AG09309 (cell line): Measurements from ENCODE around the gene KRT33B.

ENCODE experiments used
- DNase-seq: peaks from one replicate; pipeline ENCODE4 v3.0.0-alpha.2; 2010; ENCODE audit warnings: low read depth
- H3K4me3 ChIP-seq: 2 replicates; pipeline ENCODE4 v1.5.1; 2011; ENCODE audit warnings: mild to moderate bottlenecking, low read depth, low read length, moderate library complexity; ENCODE audit not compliant: control insufficient read depth
- CTCF ChIP-seq: IDR thresholded peaks from 2 replicates; pipeline ENCODE4 v1.5.1; 2011; ENCODE audit warnings: mild to moderate bottlenecking, low read depth, low read length, inconsistent platforms; ENCODE audit not compliant: insufficient read depth, control insufficient read depth; ENCODE audit errors: missing control alignments

KRT33B gene

GRCh38 chr17:41413982-41414381 lies 44.4 kb upstream of the KRT33B start:
- H3K4me3 ChIP-seq = no peak overlapping the region
- no peak for TF ChIP-seq CTCF
- no peak for DNase-seq

GRCh38 chr17:41413353-41413957 lies 43.8 kb upstream of the KRT33B start:
- no peak for TF ChIP-seq CTCF
- DNase-seq = no peak
- H3K4me3 ChIP-seq = no peak overlapping the region

- no peak for TF ChIP-seq CTCF
- no peak for DNase-seq
- H3K4me3 ChIP-seq = no peak overlapping the region
These were observed 41.6 kb upstream of the KRT33B start for GRCh38 chr17:41411072-41411840.

- TF ChIP-seq CTCF = no peak
- DNase-seq = no peak
- H3K4me3 ChIP-seq = no peak overlapping the region
These were observed 37.6 kb upstream of the KRT33B start for GRCh38 chr17:41407226-41407625.

GRCh38 chr17:41406205-41406604 lies 36.6 kb upstream of the KRT33B start:
- peak; percentile 14 for TF ChIP-seq CTCF
- no peak for DNase-seq
- no peak overlapping the region for H3K4me3 ChIP-seq

GRCh38 chr17:41404024-41404671 lies 34.5 kb upstream of the KRT33B start:
- no peak for TF ChIP-seq CTCF
- H3K4me3 ChIP-seq = no peak overlapping the region
- peak; percentile 91 for DNase-seq
